CD4-positive, alpha-beta T cell treated with Interleukin-17A for 4 hours (primary cell): ENCODE data around the gene CD48.

Experiments
- DNase-seq: peaks from one replicate; pipeline ENCODE4 v3.0.0-alpha.2; 2020; ENCODE audit warnings: mixed read lengths

CD48 gene

DNA sequence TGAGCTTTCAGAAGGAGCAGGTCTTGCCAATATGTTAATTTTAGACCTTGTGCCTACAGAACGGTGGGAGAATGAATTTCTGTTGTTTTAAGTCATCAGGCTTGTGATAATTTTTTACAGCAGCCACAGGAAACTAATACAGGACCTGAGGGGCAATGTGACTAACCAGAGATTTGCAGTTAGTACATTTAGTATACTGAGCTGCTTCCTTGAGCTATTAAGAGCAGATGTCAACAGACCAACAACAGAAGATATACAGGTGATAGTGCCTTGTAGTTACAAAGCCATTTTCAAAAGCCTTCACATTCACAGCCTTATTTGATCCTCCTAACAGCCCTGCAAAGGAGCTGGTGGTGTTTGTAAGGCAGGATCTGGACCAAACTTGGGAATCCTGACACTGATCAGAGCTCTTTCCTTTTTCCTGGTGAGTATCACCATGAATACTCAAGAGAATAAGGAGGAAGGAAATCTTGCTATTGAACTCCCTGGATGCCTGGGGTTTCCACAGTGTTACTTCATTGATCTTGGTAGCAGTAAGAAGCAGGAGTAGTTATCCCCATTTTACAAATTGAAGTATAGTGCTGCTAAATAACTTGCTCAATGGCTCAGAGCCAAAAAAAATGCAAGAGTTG lies 60.1 kb downstream of the CD48 start:
- DNase-seq: no peak

DNA sequence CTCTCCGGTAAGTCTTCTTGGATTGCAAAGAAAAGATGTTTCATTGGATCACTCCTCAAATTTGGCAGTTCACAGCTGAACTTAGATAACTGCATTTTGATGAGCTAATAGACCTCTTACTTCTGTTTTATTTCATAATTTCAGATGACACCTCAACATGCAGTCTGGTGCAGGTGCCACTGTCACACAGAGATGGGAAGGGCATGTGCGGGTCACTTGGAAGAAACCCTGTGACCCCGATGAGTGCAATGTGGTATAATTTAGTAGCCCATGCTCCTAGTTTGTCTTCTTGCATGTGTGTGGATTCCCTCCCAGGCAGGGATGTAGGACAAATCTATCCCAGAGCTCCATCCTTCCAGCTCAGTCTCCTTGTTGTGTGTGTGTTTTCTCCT lies 64.3 kb downstream of the CD48 start:
- no peak for DNase-seq

DNA sequence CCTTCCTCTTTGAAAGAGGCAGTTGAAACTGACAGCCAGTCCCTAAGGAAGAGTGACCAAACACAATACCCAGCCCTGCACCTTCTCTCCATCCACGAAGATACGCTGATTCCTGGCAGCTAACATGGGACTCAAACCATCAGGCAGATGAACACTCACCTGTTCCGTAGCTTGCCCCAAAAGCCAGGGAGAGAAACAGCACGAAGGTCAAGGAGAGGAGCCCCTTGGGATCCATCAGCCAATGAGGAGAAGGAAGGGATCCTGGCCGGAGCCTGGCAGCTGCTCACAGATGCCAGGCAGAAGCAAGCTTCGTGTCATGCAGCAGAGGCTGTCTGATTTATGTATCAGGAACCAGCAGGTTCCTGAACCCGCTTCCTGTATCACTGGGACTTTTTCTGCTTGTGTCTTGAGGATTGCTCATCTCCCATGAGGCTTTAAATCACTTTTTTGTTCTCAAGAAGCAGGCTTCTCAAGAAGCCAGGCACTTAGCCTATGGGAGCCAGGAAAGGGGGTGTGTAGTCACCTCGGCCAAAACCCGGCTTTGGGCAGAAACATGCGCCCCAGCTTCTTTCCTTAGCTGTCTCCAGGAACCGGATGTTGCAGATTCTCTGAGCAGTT lies 64.8 kb downstream of the CD48 start, which contains the start of gene SLAMF1:
Gene SLAMF1 (minus strand): TSS at position 334 of the 618 bp plus-strand sequence. CDS start 99 bp downstream, at position 235.
- DNase-seq: peak; percentile 65

DNA sequence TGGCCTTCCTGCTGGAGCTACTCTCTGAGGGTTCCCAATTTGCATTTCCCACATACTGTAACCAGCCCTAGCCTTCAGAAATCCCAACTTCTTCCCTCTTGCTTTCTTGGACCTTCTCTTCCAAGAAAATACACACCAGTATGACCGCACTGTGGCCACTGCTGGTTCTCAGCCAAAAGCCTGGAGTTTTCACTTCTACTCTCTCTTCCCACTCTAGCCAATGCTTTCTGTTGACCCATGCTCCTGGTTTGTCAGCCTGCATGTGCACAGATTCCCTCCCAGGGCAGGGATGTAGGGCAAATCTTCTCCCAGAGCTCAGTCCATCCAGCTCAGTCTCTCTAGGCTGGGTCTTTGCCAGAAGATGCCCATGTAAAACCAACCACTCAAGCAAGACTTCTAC lies 65.4 kb downstream of the CD48 start:
- no peak for DNase-seq

DNA sequence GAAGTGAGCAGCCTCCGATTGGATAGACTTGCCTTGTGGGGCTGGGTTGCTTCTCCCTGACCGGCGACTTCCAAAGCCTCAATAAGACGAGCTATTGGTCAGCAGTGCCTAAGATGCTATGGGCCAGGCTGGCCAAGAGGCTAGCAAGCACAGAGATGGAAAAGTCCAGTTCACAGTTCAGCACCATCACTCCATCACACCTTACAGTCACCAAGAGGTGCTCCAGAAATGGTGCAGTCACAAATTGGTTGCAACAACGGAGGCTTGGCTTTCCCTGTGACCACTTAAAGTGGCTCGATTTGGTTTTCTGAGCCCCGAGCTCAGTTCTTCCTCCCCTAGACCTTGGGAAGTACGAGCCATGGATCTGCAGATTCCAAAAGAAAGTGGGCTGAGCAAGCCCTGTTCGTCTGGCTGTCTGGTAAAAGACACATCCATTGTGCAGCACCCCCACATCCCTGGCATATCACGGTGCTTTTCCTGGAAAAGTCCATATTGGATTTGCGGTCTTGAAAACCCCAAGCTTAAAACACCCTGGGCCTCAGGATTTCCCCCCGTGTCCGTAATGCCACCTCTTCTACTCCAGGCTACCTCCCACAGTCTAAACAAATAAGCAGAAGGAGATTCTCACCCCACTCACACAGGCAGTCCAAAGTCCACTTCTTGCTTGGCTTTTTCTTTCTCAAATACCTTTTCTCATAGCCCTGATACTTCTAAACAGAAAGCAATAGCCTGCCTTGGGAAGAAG lies 66.1 kb downstream of the CD48 start:
- peak; percentile 25 for DNase-seq

DNA sequence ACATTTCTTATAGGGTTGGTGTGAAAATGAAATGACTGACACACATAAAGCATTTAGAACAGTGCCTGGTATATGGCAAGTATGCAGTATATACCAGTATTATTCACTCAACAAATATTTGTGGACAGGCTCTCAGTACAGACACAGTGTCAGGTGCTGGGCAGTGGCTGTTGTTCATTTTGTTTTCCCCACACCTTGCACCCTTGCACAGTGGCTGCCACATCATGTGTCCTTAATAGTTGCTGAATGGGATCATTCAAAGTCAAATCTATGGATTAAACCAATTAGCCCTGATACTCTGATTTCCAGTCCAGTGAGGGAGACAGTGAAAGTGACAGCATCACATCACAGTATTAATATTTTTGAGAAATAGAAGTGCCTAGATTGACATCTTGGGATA lies 67.2 kb downstream of the CD48 start:
- no peak for DNase-seq

DNA sequence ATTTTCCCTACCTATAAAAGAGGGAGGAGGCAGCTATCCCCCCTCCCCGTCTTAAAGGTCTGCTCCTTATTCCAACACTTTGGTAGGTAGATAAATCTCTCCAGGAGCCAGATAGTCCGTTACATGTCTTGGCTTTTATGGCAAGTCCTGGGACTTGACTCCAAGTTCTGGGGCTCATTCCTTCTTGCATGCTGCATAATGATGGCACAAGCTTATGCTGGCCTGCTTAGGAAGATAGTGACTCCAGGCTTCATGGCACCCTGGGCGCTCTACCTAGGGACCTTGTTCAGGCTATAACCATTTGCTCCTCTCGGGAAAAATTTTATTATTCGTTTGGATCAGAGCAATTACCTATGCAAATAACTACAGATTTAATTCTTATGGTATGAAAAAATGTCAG lies 68.5 kb downstream of the CD48 start:
- DNase-seq: no peak

DNA sequence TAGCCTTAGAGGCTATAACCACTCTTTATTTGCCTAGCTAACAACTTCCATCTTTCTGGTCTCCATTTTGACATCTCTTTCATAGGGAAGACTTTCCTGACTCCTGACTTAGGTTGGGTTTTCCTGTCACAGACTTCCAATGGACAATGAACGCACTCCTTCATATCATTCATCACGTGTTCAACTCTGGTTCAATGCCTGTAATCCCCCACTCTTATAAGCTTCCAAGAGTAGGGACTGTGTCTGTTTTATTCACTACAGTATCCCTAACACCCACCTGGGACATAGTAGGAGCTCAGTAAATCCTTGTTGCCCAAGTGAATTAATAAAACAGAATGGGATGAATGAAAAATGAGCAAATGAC lies 69.4 kb downstream of the CD48 start:
- no peak for DNase-seq

DNA sequence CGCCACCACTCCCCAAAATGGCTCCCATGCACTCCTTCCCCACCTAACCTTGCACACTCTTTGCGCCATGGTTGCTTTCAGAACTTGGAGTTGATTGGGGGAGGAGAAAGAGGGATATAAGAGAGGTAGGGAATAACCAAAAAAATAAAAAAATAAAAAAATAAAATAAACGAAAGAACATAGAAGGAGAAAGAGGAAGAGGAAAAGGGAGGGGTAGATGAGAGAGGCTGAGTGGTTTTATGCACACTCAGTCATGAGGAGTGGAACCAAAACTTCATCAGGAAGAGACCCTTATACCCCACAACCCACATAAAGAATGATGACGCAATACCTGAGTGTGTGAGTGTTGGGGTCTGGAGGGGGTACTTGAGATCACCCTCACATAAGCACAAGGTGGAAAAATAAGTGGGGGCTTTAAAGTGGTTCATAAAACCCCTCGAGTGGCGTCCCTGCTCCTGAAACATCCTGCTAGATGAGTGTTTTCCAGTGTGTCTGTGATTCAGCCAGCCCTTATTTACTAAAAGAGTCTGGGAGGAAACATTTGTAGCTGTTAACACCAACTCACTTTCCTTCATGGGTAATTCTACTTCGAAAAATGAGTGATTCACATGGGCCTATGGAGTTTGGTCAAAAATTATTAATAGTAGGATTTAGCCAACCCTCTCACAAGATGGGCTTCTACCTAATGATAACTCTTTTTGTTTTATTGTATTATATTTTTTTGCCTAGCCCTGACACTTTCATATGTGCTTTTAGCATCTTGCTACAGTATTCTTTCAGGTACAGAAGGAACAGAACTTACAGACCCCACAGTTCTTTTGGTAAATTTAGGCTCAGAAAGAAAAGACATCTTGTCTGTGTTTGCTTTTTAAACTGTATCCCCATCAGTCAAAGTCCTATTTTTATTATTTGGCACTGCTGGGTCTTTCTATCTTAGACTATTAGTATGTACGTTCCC lies 70.0 kb downstream of the CD48 start:
- DNase-seq: peak; percentile 44

DNA sequence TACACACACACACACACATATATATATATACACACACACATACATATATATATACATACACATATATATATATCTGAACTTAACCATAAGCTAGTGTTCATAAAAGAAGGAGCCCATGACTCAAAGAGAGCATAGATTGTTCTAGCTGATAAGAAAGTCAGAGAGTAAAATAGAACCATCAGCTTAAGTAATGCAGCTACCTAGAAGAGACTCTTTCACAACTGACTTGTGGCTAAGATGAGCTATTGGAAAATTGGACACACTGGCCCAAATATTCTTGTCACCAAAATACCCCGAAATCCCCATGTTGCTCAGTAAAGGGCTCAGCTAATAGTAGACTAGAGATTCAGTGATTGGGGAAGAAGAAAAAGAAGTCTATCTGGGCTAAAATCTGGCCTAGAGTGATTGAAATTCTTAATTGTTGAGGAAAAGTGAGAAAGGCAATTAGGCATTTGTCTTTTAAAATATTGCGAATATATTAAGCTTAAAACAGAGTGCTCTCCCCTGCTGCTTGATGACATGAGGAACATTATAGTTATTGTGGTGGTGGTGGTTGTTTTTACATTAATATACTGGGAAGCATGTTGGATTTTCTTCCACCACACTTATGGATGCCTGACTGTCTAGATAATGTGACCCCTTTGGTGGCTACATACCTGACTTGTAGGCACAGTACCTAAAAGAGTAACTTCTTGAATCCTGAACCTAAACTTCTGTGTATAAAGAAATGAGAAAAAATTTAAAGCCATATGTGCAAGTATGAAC lies 71.1 kb downstream of the CD48 start:
- no peak for DNase-seq

DNA sequence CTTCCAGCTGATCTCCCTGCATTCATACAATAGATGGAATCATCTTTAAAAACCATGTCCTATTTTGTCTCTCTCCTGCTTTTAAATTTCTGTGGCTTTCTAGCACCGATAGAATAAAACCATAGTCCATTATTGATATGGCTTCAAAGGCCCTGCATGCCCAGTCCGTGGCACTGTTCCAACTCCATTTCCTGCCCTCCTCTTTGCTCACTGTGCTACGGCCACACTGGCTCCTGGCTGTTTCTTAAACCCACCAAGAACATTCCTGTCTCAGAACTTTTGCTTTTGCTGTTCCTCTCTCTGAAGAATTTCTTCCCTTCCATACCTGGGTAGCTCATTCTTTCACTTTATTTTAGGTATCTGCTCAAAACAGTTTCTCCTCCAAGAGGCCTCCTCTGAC lies 72.0 kb downstream of the CD48 start:
- peak; percentile 38 for DNase-seq

DNA sequence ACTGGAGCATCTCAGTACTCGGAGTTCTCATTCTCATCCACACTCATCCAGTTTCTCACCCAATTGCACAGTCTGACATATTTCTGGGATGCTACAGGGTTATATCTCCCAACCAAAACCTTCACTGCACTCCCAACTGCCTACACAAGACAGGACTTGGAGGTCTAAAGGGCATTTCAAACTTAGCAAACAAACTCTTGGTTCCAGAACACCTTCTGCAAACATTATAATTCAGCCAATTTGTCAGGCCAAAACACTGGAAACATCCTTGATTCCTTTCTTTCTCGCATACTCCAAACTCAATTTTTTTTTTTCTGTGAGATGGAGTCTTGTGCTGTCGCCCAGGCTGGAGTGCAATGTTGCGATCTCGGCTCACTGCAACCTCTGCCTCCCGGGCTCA lies 72.7 kb downstream of the CD48 start:
- no peak for DNase-seq

DNA sequence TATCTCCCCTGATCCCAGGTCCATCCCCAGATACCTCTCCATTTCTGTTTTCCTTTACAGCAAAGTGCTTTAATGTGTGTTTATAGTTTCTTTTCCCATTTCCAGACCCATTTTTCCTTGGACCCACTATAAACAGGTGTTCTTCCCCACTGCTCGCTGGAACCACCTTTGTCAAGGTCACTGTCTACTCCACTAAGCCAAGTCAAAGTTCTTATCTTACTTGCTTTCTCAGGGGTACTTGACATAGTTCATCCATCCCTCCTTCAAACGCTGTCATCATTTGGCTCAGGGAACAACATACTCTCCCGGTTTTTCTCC lies 73.1 kb downstream of the CD48 start:
- DNase-seq: no peak

DNA sequence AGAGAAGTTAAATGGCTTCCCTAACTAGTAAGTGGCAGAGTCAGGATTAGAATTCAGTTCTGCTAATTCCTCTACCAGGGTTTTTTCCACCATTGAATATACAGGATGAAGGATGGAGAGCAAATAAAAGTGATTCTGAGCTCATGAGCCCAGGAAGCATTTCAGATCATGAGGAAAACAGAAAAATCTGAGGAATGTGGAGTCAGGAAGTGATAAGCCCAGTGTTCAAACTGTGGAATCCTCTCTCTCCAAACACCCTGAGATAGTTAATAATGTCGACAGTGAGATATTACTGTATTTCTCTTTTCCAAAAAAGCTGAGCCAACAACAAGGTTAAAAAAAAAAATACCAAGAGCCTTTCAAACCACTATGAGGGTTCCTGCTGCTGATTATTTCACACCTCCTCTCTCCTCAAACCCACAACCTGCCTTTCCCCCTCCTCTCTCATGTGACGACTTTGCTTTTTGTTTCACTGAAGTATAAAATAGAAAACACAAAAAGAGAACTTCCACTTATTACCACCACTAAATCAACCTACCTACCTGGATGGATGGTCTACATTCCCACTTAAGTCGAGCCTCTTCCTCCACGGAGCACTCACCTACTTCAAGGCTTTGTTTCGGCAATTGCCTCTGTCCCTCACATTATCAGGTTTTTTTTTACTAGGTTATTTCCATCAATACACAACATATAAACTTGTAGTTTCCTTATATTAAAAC lies 73.6 kb downstream of the CD48 start:
- peak; percentile 61 for DNase-seq

DNA sequence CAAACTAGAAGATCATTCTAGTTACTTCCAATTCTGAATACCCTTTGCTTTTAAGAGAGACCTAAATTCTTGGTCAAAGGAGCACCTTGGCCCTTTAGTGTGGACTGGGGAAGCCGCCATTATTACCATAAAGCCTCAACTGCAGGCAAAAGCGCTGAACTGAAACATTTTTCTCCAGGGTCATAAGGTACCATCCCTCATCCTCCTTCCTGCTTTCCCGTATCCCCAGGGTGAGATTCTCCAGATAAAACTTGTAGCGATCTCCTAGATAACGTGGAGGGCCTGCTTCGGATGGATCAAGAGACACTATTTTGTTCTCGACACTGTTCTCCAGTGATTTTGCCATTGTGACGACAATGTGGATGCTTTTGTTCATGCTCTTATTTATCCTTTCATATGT lies 74.6 kb downstream of the CD48 start:
- no peak for DNase-seq

DNA sequence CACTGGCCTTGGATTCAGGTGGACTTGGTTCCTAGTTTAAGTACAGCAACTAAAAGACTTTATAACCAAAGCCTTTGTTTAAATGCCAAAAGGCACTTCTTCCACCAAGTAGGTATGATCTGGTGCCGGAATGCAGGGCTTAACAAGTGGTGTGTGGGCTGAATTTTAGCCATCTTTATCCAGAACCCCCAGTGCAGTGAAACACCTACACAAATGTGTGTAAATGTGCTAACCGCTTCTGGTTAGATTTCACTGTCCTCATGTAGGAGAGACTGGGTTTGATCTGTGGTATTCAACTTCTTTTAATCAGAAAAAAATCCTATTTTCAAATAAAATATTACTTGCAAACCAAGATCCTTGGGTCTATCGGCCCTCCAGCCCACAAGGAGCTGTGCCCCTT lies 75.1 kb downstream of the CD48 start:
- no peak for DNase-seq

DNA sequence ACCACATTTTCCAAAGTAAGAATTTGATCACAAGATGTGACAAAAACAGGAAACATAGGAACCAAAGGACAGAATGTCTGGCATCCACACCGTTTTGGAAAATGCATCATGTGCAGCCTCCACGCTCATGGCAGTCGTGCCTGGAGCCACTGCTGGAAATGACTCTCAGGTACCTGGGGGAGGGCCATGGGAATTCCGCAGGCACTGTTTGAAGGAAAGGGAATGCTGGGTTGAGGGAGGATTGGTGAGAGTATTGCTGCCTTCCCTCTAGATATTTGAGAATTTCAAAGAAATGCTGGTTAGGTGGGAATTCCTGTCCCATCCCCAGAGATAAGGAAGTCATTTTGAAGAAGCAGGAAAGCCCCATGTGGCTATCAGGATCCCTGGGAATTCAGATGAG lies 75.5 kb downstream of the CD48 start:
- DNase-seq: no peak

DNA sequence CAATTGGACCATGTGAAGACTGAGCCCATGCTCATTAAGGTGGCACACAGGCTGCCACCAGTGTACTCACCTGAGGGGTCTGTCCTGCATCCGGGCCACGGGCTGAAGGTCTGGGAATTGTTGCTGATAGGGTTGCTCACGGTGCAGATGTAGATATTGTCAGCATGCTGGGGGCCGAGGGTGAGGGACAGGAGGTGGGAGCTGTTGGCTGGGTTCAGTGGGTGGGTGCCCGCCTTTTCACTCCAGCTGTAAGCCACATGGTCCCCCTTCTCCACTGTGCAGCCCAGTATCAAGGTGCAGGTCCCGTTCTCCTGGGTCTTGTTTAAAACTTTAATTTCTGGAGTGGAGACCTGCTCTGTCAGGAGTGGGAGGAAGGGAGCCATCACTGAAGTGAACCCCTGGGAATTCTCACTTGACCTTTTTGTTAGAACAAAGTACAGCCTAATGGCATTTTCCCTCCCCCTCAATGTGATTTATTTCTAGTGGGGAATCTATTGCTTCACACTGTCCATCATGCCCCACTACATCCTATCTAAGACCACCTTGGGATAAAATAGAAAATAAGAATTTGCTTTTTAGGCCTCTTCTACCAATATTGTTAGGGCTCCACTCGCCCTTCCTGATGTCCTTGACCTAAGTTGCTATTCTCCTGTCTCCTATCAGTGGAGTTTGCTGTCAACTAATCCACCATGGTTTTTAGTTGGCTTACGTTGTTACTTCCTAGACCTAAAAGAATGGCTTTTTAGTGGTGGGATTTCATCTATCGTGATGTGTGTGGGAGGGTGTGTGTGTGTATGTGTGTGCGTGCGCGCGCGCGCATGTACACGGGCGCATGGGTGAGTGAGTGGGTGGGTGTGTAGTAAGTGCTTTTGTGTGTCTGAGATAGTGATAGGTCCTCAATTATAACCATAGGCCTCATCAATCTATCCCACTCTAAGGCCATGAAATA lies 76.8 kb downstream of the CD48 start:
- DNase-seq: no peak

DNA sequence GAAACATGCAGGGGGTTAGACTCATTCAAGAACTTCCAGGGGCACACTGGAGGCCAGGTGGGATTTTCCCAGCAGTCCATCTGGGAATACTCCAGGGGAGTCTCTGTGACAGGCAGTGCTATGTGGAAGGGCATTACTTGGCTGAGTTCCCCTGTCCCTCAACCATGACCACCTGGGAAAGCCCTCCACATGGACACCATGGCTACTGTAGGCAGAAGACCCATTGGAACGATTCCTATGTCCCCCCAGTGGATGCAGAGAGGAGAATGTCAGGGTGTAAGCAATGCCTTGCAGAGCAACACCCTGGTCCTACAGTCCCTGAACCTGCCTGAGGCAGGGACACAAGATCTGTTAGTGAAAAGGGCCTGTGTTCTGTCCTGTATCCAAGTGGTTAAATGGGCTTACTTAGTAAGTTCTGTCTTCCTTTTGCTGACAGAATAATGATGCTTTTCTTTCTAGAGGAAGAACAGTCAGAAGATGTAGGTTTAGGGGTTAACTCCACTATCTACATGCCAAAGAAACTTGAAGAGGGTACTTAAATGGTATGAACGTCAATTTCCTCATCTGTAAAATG lies 78.2 kb downstream of the CD48 start:
- DNase-seq: no peak

DNA sequence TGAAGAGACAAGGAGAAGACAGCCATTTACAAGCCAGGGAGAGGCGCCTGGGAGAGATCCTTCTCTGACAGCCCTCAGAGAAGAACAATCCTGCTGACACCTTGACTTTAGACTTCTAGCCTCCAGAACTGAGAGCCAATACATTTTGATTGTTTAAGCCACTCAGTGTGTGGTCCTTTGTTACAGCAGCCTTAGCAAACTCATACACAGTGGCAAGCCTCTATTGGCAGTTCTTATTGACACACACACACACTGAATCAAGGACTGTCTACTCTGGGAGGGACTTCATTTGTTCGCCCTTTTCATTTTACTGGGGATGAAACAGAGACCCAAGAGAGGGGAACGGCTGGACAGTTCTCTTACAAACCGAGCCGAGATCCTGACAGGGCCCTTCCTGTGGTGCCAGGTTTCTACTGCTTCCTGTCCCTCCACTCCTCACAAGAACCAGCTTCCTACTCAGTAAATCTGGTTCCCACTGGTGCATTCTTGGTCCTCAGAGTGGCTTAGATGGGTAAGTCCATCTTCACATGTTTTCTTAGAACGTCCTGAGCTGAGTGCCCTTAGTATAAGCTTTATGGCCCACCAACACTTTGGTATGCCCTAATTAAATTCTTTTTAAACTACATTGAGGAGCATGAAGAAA lies 79.5 kb downstream of the CD48 start:
- DNase-seq: peak; percentile 35
